ENCODE results near the gene CBR3. TPM values are rescaled to one million over a fixed set of nuclear protein-coding genes. Genes with fewer than 3 reads are reported as not detected.

CBR3 gene
- total and polyA plus RNA-seq, 2 of the 13 experiments (the other 11 are each of a cell fraction or from before 2014, with no cell fraction given) = not detected

- BruUV-seq (replicated peaks) = no TSS peak
- Histone ChIP-seq H2AFZ (ENCODE audit: low read length) (no peak overlapping the region), H3K79me2 (ENCODE audit: insufficient read depth, low read length) (no peaks in the 10 kb centered on the region), H3K27ac (ENCODE audit: extremely low read length, insufficient read depth, low read length) (no peak overlapping the region), H3K9me3 (ENCODE audit: low read length) (no peaks in the 10 kb centered on the region), H3K4me3 (replicated peaks in 1 of 3; ENCODE audit: insufficient read depth in 1 of 3, low read depth in 2 of 3, low read length in 3 of 3) (no peak overlapping the region), H3K4me2 (ENCODE audit: low read depth, low read length) (no peak overlapping the region), H3K36me3 (replicated peaks in 1 of 2; ENCODE audit: control insufficient read depth in 1 of 2, insufficient read depth in 2 of 2, low read length in 2 of 2) (no peaks in the 10 kb centered on the region), H4K20me1 (ENCODE audit: insufficient read depth, low read length) (no peaks in the 10 kb centered on the region), H3K27me3 (ENCODE audit: control insufficient read depth in 1 of 2, insufficient read depth in 2 of 2, low read length in 2 of 2) (peaks cover 1 to 6% of the 10 kb centered on the region in 2 experiments; a peak in 1 of 5 replicates), H3K4me1 (ENCODE audit: insufficient read depth, low read length) (0 out of 2 replicates have a peak, but pooled peaks cover under 1% of the 10 kb centered on the region), H3K9ac (ENCODE audit: insufficient read depth, low read depth, low read length) (no peak overlapping the region)
- ChIA-PET POLR2A (no interaction called here), CTCF (ENCODE audit: low intra/inter-chr PET ratio, low total read pairs) (no interaction called here)
- no peak for DNase-seq (ENCODE audit: low spot score)
- whole genome bisulfite sequencing (ENCODE audit: low lambda C conversion rate) = under 1% methylated on average over 4 of the region's 4 CpGs
- FAIRE-seq = no peak
- in situ Hi-C loops (cut with HindIII; ENCODE audit: extremely low pct_ligation_motif_present, low pct_unique_long_range_greater_than_20kb) (no loop called here), intact Hi-C loops (cut with micrococcal nuclease; ENCODE audit: unreplicated experiment) (no loop called here)
- TF ChIP-seq HNRNPK (IDR thresholded peaks at IDR 0.05; ENCODE audit: low read depth, low read length, poor library complexity, severe bottlenecking) = no peak
- no peak for TF ChIP-seq ZSCAN5A (CRISPR knock-in tag; IDR thresholded peaks at IDR 0.05; ENCODE audit: borderline replicate concordance)
- no peak for TF ChIP-seq ASH2L (IDR thresholded peaks at IDR 0.05; ENCODE audit: insufficient read length, low read depth, low read length)
- TF ChIP-seq HNF4A (CRISPR knock-in tag; IDR thresholded peaks at IDR 0.05) = no peak
- no peak for TF ChIP-seq CBX2 (IDR thresholded peaks at IDR 0.05; ENCODE audit: low read depth, low read length)
- TF ChIP-seq CBX2 (CRISPR knock-in tag; IDR thresholded peaks at IDR 0.05; ENCODE audit: low read depth) = no peak
- TF ChIP-seq GFI1 (CRISPR knock-in tag; IDR thresholded peaks at IDR 0.05; ENCODE audit: borderline replicate concordance) = no peak
- TF ChIP-seq ARNT (IDR thresholded peaks at IDR 0.05) = no peak
- no peak for TF ChIP-seq DPF2 (CRISPR knock-in tag; IDR thresholded peaks at IDR 0.05; ENCODE audit: borderline replicate concordance, low read depth)
- no peak for TF ChIP-seq ZFP90 (CRISPR knock-in tag; IDR thresholded peaks at IDR 0.05; ENCODE audit: borderline replicate concordance)
- TF ChIP-seq ZNF563 (CRISPR knock-in tag; IDR thresholded peaks at IDR 0.05) = no peak
- TF ChIP-seq NR2F1 (CRISPR knock-in tag; IDR thresholded peaks at IDR 0.05) = no peak
- ATAC-seq = no peak
Measured at GRCh38 chr21:36122977-36123376, 11.9 kb upstream of the CBR3 start.
